ENCODE results near the gene CDH13. TPM values are rescaled to one million over a fixed set of nuclear protein-coding genes. Genes with fewer than 3 reads are reported as not detected.

CDH13 gene
- total and polyA plus RNA-seq, 9 donors: 1.9 to 34.2 (median 4.8) TPM

GRCh38 chr16:83577078-83577745, 950.4 kb downstream of the CDH13 start:
- Histone ChIP-seq H3K4me3 (no peak overlapping the region), H3K36me3 (no peaks in the 10 kb centered on the region), H3K4me1 (ENCODE audit: insufficient read depth) (no peaks in the 10 kb centered on the region), H3K27me3 (no peaks in the 10 kb centered on the region), H3K9me3 (no peaks in the 10 kb centered on the region), H3K27ac (no peak overlapping the region)
- TF ChIP-seq CTCF (IDR thresholded peaks at IDR 0.05) (no peak), EP300 (IDR thresholded peaks at IDR 0.05) (no peak), POLR2A (IDR thresholded peaks at IDR 0.05) (no peak)
- no peak for DNase-seq
- intact Hi-C loops (cut with DNase I): no loop called here
- WGBS, 3 donors: 73 to 80% (median 73%) methylated on average over 7 of the region's 7 CpGs

GRCh38 chr16:83578171-83578570, 951.4 kb downstream of the CDH13 start:
- Histone ChIP-seq H3K27me3 (no peaks in the 10 kb centered on the region), H3K27ac (no peak overlapping the region), H3K36me3 (no peaks in the 10 kb centered on the region), H3K9me3 (no peaks in the 10 kb centered on the region), H3K4me1 (ENCODE audit: insufficient read depth) (no peaks in the 10 kb centered on the region), H3K4me3 (no peak overlapping the region)
- intact Hi-C loops (cut with DNase I): no loop called here
- 68 to 78% (median 69%) methylated on average over 7 of the region's 7 CpGs for WGBS, 3 donors
- no peak for TF ChIP-seq POLR2A (IDR thresholded peaks at IDR 0.05)
- no peak for DNase-seq

GRCh38 chr16:83579027-83579426, 952.3 kb downstream of the CDH13 start:
- Histone ChIP-seq H3K4me3 (no peak overlapping the region), H3K27ac (no peak overlapping the region), H3K36me3 (no peaks in the 10 kb centered on the region), H3K4me1 (ENCODE audit: insufficient read depth) (no peaks in the 10 kb centered on the region), H3K27me3 (no peaks in the 10 kb centered on the region), H3K9me3 (no peaks in the 10 kb centered on the region)
- WGBS, 3 donors: 24 to 55% (median 29%) methylated on average over 1 of the region's 1 CpG
- TF ChIP-seq EP300 (IDR thresholded peaks at IDR 0.05): no peak
- TF ChIP-seq POLR2A (IDR thresholded peaks at IDR 0.05): no peak
- no peak for TF ChIP-seq CTCF (IDR thresholded peaks at IDR 0.05)
- DNase-seq: no peak
- intact Hi-C loops (cut with DNase I): no loop called here

GRCh38 chr16:83579436-83579835, 952.7 kb downstream of the CDH13 start:
- H3K4me1 ChIP-seq (ENCODE audit: insufficient read depth): no peaks in the 10 kb centered on the region
- no peaks in the 10 kb centered on the region for H3K9me3 ChIP-seq
- H3K36me3 ChIP-seq: no peaks in the 10 kb centered on the region
- intact Hi-C loops (cut with DNase I): no loop called here
- WGBS, 3 donors: 64 to 81% (median 73%) methylated on average over 3 of the region's 3 CpGs
- H3K4me3 ChIP-seq: no peak overlapping the region
- no peak for TF ChIP-seq POLR2A (IDR thresholded peaks at IDR 0.05)
- TF ChIP-seq EP300 (IDR thresholded peaks at IDR 0.05): no peak
- TF ChIP-seq CTCF (IDR thresholded peaks at IDR 0.05): no peak
- no peak overlapping the region for H3K27ac ChIP-seq
- DNase-seq: no peak
- no peaks in the 10 kb centered on the region for H3K27me3 ChIP-seq

- no peaks in the 10 kb centered on the region for H3K9me3 ChIP-seq
- no peaks in the 10 kb centered on the region for H3K27me3 ChIP-seq
- no peaks in the 10 kb centered on the region for H3K36me3 ChIP-seq
- no peak for DNase-seq
- no peaks in the 10 kb centered on the region for H3K4me1 ChIP-seq (ENCODE audit: insufficient read depth)
- TF ChIP-seq CTCF (IDR thresholded peaks at IDR 0.05) (no peak), EP300 (IDR thresholded peaks at IDR 0.05) (no peak), POLR2A (IDR thresholded peaks at IDR 0.05) (no peak)
- intact Hi-C loops (cut with DNase I): loop anchor here in 1 of 4 donors (10.0 kb wide), 1 partner anchor 1496 kb away; no protein-coding TSS in a partner anchor
- 58 to 80% (median 74%) methylated on average over 2 of the region's 2 CpGs for WGBS, 3 donors
- H3K27ac ChIP-seq: no peak overlapping the region
- H3K4me3 ChIP-seq: no peak overlapping the region
Observed at GRCh38 chr16:83581082-83581481, 954.3 kb downstream of the CDH13 start.
